OCI-LY3 (cell line): ENCODE measurements around the gene IFT122.
"Not testable (repeated sequence)": the region's sequence is repeated elsewhere in the genome, so short reads cannot be mapped to it uniquely, and the experiment has no call there.

ENCODE experiments used
- EZH2phosphoT487 ChIP-seq: fragments of 200-600 bp; shearing (Covaris generic); IDR thresholded peaks from 2 replicates; pipeline ENCODE4 v1.6.1; 2018; ENCODE audit warnings: antibody characterized with exemption, mixed run types, low read depth
- TF ChIP-seq, protein P1 (sequence below): fragments of 200-600, 300-600 bp; sonication (generic); IDR thresholded peaks from 2 replicates; pipeline ENCODE4 v1.5.1; 2014; ENCODE audit warnings: antibody characterized with exemption, low read length, low read depth

DNA sequence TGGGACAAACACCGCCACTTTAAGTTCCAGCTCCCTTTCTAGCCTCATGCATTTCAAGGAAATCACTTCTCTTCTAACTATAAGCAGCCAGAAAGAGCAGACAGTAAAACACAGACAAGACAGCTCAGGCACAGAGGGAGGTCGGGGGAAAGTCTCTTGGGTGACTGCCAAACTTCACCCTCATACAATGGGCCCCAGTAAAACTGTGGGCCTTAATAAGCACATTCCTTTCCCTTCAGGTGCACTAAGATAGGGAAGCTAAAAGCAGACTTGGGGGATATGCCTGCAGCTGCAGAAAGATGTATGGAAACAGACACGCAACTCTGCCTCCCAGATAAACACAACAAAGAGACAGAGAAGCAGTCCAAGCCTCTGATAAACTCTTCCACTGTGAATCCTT, 26.8 kb upstream of the IFT122 start:
- TF ChIP-seq EZH2phosphoT487: not testable (repeated sequence)
- TF ChIP-seq, protein P1, sequence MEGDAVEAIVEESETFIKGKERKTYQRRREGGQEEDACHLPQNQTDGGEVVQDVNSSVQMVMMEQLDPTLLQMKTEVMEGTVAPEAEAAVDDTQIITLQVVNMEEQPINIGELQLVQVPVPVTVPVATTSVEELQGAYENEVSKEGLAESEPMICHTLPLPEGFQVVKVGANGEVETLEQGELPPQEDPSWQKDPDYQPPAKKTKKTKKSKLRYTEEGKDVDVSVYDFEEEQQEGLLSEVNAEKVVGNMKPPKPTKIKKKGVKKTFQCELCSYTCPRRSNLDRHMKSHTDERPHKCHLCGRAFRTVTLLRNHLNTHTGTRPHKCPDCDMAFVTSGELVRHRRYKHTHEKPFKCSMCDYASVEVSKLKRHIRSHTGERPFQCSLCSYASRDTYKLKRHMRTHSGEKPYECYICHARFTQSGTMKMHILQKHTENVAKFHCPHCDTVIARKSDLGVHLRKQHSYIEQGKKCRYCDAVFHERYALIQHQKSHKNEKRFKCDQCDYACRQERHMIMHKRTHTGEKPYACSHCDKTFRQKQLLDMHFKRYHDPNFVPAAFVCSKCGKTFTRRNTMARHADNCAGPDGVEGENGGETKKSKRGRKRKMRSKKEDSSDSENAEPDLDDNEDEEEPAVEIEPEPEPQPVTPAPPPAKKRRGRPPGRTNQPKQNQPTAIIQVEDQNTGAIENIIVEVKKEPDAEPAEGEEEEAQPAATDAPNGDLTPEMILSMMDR: not testable (repeated sequence)
